Measurements from ENCODE around the gene OR52D1. TPM values are rescaled to one million over a fixed set of nuclear protein-coding genes. Genes with fewer than 3 reads are reported as not detected.

Gene OR52D1
- total RNA-seq, result not detected in 2 replicates
- 0.09 TPM for polyA plus RNA-seq (2012)

DNA sequence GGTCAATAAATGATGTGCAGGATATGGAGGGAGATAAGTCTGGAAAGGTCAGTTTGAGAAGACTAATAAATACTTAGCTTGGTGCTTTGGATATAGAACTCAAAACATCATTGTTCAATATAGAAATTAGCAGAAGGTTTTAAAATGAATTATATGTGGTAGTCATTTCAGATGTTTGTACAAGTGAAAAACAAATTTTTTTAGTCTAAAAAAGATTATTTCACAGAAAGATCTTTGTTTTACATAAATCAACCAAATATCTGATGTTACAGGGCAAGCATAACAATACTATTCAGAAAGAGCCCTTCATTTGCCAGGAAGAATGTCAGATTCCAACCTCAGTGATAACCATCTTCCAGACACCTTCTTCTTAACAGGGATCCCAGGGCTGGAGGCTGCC lies at the start of gene OR52D1:
Gene OR52D1, plus strand, starts transcription at position 301 of the 400 bp plus-strand sequence. Its CDS starts 22 bp downstream, at position 323.
- no peak for DNase-seq (ENCODE audit: low read depth)

DNA sequence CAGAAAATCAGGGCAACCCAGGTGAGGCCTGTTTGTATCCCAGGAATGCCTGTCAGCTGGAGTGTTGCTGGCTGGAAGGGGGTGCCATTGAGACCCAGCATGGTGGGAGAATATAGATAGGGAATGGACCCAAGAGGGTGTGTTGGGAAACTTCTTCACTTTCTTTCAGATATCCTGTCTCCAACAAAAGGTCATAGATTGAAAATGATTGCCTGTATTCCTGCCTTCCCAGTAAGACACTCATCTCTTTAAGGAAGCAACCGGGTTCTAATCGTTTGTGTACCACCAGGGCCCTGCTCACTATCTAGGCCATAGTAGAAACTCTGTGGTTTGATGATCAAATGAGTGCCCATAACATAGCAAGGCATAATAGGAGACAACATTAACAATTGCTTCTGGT lies 47.1 kb upstream of the OR52D1 start, which contains the start of gene OR51I1:
Gene OR51I1, minus strand, starts transcription at position 101 of the 400 bp plus-strand sequence. Its CDS starts 0 bp downstream, at position 101.
- DNase-seq (ENCODE audit: low read depth), result no peak

DNA sequence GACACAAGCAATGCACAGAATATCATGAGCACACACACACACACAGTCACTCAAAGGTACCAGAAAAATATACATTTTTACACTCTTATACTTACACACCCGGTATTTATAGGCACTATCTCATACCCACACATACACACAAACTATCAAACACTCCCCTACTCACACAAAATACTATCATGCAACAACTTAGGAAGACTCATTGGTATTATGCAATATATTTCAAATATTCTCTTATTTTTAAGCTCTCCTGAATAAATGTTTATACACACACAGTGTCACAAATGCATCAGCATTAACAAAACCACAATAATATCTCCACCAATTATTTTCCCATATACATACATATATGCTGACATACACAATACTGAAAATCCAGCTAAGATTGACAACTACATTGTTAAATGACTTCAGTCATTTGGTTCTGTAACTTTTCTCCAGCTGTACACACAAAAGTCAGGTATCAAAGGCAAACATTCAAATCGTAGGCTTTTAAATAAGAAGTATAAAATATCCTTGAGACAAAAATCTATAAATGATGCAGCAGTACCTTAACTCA lies 44.6 kb upstream of the OR52D1 start:
- DNase-seq (ENCODE audit: low read depth), result no peak

DNA sequence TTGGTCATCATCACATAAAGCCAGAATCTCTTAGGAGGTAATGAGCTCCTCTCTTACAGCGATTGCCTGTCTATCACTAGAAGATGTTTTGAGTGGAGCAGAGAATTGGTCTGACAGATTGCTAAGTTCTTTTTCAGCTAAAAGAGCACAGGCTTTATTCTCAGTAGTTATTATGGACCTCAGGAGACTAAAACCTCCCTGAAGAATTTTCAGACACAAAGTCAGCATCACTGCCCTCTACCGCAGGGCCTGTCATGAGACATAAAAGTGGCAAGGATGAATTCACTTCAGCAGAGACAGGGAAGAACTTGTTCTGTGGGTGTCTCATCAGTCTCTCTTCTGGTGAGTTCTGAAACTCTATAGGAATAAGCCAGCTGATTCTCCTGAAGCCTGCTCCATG lies 39.5 kb upstream of the OR52D1 start, which contains the start of gene OR51I2:
Gene OR51I2, plus strand, starts transcription at position 301 of the 400 bp plus-strand sequence. CDS start 4,166 bp downstream, outside the sequence.
- DNase-seq (ENCODE audit: low read depth), result no peak

DNA sequence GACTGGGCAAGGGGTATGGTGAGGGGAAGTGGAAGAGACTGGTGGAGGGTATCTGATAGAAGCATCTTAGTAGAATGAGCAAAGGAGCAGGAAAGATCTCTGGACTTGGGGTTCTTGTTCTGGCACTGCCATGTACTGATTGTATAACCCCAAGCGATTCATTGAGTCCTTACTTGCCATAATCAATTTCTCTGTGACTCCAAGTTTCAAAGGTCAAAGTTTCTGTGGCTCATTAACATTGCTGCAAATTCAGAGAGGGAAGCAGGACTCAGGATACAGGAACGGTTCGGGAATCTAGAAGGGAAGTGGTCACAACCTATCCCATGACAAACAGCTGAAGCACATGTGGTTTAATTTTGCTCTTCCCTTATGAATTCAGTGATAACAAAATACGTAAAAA lies 39.1 kb upstream of the OR52D1 start:
- DNase-seq (ENCODE audit: low read depth), result no peak

DNA sequence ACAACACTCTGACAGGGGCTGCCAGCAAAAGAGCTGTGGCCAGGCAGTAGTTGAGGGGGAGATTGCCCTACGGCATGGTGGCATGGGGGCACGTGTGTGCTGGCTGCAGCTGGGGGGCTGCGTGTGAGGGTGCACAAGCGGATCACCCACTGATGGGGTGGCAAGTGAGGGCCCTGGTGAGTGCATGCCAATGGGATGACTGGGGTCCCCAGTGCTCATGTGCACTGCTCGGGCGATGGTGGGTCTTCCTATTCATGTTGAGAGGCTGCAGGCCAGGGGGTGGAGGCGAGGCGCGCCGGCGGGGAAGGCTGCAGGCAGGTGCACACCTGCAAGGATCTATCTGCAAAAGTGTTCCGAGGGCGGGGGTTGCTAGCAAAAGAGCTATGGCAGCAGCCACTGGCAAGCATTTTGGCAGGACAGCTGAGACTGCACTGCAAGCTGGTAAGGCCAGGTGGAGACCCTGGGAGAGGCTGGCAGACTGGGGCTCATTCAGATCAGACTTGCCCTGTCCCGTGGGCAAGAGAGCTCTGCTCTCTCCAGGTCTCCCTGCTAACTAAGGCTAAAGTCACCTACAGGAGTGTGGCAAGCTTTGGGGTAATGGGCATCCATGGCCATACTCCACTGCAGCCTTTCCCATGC lies 27.4 kb upstream of the OR52D1 start:
- DNase-seq (ENCODE audit: low read depth), result no peak

DNA sequence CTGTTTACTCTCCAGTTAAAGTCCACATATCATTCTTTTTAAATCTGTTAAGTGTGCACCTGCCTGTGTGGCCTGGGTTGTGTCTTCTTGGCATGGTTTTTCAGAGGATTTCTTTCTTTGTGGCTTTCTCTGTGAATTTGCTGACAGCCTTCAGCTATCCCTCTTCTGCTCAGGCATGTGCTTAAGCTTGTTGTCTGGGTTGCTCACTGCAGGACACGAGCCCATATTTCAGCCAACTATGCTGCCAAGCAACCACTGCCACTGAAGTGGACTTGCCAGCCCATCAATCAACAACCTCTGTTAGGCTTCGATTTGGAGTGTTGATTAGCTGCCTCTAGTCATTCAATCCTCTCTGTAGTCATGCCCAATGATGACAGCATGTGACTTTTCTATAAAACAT lies 21.0 kb upstream of the OR52D1 start:
- no peak for DNase-seq (ENCODE audit: low read depth)

DNA sequence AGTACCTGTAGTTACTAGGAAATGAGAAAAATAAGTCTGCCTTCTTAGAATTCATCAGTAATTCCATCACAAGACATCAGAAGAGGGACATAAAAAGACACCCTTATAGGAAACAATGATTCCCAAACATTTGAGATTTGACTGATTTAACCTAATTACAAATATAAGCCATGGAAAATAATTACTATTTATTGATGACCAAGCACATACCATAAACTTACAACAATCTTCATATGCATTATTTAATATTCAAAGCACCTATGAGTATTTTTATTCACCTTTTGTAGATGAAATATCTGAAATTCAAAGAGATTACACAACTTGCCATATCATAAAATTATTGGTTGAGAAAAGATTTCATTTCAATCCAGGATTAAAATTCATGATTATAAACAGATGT lies 14.6 kb upstream of the OR52D1 start:
- no peak for DNase-seq (ENCODE audit: low read depth)

DNA sequence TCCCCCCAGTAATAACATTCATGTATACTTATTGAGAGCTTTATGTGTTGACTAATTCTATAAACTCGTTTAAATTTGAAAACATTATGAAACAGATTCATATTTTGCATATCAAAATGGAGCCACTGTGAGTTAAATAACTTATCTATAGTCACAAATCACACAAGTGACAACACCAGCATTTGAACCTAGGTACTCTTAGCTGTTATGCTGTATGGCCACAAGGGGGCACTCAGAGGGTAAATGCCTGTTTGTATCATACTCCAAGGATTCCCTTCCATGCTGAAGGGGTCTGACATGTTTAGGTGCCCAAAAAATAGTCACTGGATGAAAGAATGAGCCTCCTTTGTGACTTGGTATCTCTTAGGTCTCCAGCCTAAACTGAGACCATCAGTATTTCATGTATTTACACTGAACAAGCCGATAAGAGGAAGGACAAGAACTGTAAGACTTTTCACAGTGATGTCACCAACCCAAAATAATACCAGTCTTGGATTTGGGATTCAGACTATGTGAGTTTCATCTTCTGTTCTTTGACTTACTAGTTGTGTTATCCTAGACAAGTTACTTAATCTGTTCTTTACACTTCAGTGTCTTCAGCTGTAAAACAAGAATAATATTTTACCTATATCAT lies 12.2 kb upstream of the OR52D1 start:
- peak; percentile 70 for DNase-seq (ENCODE audit: low read depth)

DNA sequence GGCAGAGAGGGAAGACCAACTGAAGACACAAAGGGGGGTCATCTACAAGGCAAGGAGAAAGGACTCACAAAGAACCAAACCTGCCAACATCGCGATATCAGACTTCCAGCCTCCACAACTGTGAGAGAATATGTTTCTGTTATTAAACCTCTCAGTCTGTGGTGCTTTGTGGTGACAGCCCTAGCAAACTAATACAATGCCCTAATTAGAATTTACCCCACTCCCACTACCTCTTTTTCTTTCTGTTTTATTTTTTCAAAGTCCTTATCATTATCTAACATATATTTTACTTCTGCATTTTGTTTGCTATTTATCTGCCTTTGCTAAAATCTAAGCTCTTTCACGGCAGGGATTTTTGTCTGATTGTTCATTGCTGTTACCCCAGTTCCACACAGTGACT lies 2.5 kb upstream of the OR52D1 start:
- DNase-seq (ENCODE audit: low read depth), result no peak

DNA sequence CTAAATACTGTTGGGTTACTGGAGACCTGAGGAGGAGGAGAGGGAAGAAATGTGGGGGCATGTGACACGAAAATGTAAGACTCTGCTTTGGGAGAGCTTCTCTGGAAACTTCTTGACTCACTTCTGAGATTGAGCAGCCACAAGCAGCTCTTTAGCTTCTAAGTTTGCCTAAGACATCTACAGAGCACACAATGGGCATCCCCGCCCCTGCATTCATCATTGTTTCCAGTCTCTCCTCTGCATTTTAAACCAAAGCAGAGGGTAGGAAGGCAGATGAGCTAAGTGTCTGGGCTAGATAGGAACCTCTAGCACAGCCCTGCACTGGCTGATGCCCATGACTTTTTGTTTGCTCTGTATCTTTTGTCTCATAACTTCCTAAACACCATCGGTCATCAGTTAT lies 2.1 kb upstream of the OR52D1 start:
- DNase-seq (ENCODE audit: low read depth), result no peak

DNA sequence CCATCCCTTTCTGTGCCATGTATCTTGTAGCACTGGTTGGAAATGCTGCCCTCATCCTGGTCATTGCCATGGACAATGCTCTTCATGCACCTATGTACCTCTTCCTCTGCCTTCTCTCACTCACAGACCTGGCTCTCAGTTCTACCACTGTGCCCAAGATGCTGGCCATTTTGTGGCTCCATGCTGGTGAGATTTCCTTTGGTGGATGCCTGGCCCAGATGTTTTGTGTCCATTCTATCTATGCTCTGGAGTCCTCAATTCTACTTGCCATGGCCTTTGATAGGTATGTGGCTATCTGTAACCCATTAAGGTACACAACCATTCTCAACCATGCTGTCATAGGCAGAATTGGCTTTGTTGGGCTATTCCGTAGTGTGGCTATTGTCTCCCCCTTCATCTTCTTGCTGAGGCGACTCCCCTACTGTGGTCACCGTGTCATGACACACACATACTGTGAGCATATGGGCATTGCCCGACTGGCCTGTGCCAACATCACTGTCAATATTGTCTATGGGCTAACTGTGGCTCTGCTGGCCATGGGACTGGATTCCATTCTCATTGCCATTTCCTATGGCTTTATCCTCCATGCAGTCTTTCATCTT lies 414 bp downstream of the OR52D1 start:
- DNase-seq (ENCODE audit: low read depth), result no peak

DNA sequence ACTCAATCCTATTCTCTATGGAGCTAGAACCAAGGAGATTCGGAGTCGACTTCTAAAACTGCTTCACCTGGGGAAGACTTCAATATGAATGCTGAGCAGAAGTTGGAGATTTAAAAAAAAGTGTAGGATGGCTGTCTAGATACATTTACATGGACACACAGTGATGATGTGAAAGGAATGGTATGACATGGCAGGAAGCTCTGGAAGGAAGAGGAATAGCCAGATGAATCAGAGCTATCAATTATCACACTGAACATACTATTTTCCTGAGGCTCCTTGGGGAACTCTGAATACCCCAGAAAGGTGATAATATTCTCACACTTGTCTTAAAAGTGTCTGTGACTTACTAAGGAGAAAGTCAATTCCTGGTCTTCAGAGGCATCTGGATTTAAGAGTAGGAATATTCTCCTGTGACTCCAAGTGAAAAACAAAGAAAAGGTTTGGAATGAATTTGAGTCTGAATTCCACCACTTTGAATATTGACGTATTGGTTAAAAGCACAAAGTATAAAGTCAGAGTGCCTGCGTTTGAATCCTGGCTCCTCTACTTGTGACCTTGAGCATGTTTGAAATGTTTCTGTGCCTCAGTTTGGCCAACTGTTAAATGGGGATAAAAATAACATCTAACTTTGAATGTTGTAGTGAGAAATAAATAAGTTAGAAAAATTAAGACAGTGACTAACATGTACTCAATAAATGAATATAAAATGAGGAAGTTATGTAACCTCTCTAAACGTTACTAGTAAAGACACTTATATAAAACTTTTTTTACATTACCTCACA lies 1.3 kb downstream of the OR52D1 start:
- no peak for DNase-seq (ENCODE audit: low read depth)

DNA sequence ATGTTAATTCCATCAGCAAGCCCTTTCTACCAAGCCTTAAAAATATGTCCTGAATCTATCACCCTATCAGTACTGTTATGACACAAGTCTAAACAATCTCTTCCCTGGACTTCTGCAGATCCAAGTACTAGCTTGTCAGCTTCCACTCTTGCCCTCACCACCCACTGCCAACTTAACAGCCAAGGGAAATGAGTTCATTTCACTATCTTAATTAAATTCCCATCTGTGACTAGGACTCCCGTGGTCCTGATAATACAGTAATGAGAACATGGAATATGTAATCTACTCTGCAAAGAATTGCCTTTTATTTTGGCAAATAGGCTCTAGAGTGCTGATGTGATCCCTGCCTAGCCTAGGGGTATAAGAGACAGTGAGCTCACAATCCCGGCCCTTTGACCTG lies 11.2 kb downstream of the OR52D1 start:
- no peak for DNase-seq (ENCODE audit: low read depth)

DNA sequence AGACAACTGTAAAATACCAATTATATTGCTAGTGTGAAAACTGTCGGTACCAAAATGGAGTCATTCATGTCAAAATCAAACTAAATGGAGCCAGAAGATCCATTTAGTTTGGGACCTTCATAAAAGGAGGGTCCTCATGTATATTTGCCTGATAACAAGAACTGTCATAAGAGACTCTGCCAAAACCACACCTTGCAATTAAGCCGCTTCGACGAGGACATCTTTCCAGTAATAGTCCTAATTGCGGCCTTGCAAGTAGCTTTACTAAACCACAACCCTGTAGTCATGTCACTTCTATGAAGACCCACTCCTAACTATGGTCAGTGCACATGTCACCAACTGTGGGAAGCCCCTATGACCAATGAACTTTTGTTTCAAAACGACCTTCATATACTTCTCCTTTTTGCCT lies 11.9 kb downstream of the OR52D1 start:
- no peak for DNase-seq (ENCODE audit: low read depth)

DNA sequence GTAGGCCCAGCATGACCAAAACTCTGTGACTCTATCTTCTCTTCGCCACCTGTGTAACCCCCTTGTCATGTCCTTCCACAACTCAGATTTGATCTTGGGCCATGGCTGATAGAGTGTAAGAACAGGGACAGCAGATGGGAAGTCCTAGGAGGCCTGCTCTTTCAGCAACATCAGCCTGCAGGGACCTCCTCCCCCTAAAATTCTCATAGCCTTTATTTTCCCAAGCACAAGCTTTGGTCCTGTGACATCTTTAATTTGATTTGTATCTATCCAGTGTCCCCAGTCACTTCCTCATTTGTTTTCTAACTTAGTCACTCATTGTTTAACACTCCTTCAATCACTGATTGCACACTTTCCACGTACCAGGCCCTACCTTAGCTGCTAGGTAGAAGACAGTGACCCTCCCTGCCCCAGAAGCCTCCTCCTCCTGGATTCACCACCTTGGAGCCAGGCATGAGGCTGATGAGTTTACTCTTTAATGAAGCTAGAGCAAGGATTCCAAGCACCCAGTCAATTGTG lies 16.0 kb downstream of the OR52D1 start:
- DNase-seq (ENCODE audit: low read depth), result no peak

DNA sequence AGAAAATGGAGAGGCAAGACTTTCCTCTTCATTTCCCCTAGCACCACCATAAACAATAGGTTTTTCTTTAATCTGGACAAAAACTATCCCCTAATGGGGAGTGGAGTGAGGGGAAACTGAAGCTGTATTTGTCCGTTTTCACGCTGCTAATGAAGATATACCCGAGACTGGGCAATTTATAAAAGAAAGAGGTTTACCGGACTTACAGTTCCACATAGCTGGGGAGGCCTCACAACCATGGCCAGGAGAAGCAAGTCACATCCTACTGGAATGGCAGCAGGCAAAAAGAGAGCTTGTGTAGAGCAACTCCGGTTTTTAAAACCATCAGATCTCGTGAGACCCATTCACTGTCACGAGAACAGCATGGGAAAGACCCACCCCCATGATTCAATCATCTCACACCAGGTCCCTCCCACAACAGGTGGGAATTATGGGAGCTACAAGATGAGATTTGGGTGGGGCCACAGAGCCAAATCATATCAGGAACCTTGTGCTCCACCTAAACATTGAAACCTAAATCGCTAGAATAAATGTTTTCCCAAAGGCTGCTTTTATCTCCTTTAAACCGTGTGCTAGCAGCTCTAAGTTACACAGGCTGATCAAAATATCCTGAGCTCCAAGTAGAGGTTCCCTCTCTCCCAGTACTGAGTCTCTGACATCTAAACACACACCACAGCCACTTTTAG lies 17.0 kb downstream of the OR52D1 start:
- no peak for DNase-seq (ENCODE audit: low read depth)

DNA sequence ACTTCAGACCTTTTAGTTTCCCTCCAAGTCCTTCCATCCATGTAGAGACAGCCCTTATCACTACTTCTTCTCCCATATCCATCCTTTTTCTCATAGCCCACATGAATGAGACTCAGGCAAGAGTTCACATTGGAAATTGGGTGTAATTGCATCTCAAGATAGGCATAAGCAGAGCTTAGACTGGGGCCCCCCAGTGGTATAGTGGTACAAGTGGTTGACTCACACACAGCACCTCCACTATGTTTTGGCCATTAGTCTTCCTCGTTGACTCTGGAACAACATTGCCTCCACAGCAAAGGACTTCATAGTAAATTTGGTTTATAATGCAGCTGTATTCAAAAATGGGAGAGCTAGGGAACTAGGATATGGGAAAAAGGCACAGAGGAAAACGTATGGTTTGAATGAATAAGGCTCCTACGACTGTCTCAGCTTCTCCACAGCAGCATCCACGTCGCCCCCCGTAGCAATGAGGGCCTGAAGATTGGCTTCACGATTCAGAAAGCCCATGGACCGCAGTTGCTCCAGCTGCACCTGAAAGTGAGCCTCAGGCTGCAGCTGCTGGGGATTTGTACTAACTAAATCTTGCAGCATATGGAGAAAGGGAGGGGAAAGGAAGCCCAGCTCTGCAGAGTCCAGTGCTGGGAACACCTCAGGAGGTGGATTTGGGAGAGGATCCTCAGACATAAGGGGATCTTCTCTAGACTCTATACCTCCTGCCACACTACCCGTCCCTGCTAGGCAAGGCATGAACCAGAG lies 18.9 kb downstream of the OR52D1 start:
- no peak for DNase-seq (ENCODE audit: low read depth)

DNA sequence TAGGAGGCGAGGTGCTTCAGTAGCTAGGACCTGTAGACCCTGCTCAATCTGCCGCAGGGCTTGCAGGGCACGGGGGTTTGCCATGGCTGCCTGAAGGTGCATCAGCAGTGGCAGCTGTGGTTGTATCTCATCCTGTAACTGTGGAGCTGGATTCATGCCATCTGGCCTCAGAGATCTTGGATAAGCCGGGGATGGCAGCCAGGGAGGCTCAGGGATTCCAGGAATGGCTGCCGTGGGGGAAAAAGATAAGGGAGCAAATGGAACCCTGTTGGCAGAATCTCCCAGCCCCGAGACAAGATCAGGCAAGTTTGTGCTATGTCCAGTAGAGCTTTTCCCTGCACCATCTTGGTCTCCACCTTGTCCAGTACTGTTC lies 19.4 kb downstream of the OR52D1 start:
- peak; percentile 47 for DNase-seq (ENCODE audit: low read depth)

DNA sequence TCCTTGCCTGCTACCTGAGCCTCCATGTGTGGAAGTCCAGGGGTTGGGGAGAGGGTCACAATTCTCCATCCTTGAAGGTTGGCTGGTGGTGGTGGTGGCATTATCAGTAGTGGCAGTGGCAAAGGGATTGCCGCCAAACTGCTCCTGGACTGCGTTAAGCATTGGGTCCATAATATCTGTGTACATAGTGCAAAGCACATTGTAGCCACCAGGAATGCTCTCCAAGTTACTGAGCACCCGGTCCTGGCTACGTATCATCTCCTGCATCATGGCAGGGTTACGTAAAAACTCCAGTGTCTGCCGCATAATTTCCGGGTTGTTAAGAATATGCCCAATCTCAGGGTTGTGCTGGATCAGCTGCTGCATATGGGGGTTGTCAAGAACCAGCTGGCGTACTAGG lies 20.1 kb downstream of the OR52D1 start:
- DNase-seq (ENCODE audit: low read depth), result no peak

Measured in myocyte (in vitro differentiated cells).